HepG2 (cell line): Measurements from ENCODE around the gene PROX2.

Experiments used
- CREB1 ChIP-seq, 2 experiments: fragments of 450-650 bp in 1 of 2; IDR thresholded peaks; 2 replicates each; pipeline ENCODE4 v1.6.1; 2016 to 2017; ENCODE audit warnings: control low read depth in 1 of 2, mild to moderate bottlenecking in 1 of 2, missing compliant biosample characterization in 1 of 2, missing genetic modification characterization in 1 of 2
- EP300 ChIP-seq, 3 experiments: sonication (generic) in 1 of 3; formaldehyde crosslinking in 1 of 3; IDR thresholded peaks; 2 replicates each; pipeline versions ENCODE4 v1.5.1 to v1.6.1; 2011 to 2020; ENCODE audit warnings: low read depth in 2 of 3, low read length in 2 of 3, borderline replicate concordance in 1 of 3, improper control_type of control experiment in 1 of 3, mild to moderate bottlenecking in 1 of 3, missing genetic modification reagents in 1 of 3, moderate library complexity in 1 of 3
- MAFK ChIP-seq, 2 experiments: IDR thresholded peaks in 1 of 2; conservative IDR thresholded peaks in 1 of 2; 2 replicates each; pipeline ENCODE4 v1.6.1; 2011; ENCODE audit warnings: improper control_type of control experiment in 2 of 2, low read length in 2 of 2
- POLR2A ChIP-seq, 2 experiments: IDR thresholded peaks; 2 replicates each; pipeline ENCODE4 v1.6.1; 2011; ENCODE audit warnings: low read depth in 2 of 2, low read length in 2 of 2, mild to moderate bottlenecking in 1 of 2, moderate library complexity in 1 of 2; ENCODE audit not compliant: insufficient read depth in 1 of 2
- RFX5 ChIP-seq: IDR thresholded peaks from 2 replicates; pipeline ENCODE4 v1.6.1; 2011; ENCODE audit warnings: low read depth, low read length, improper control_type of control experiment
- SMC3 ChIP-seq: IDR thresholded peaks from 2 replicates; pipeline ENCODE4 v1.6.1; 2011; ENCODE audit warnings: low read length, improper control_type of control experiment
- SP1 ChIP-seq, 2 experiments: fragments of 450-650 bp in 1 of 2; sonication (generic) in 1 of 2; formaldehyde crosslinking in 1 of 2; IDR thresholded peaks; 2 replicates each; pipeline versions ENCODE4 v1.4.0 to v1.6.1; 2016 to 2020; ENCODE audit warnings: missing genetic modification reagents in 1 of 2
- TBP ChIP-seq: sonication (generic); formaldehyde crosslinking; IDR thresholded peaks from 2 replicates; pipeline ENCODE4 v1.5.0; 2020; ENCODE audit warnings: missing genetic modification reagents
- TF ChIP-seq, protein P1 (sequence below): sonication (generic); formaldehyde crosslinking; IDR thresholded peaks from 2 replicates; pipeline ENCODE4 v1.4.0; 2020; ENCODE audit warnings: missing genetic modification reagents

DNA sequence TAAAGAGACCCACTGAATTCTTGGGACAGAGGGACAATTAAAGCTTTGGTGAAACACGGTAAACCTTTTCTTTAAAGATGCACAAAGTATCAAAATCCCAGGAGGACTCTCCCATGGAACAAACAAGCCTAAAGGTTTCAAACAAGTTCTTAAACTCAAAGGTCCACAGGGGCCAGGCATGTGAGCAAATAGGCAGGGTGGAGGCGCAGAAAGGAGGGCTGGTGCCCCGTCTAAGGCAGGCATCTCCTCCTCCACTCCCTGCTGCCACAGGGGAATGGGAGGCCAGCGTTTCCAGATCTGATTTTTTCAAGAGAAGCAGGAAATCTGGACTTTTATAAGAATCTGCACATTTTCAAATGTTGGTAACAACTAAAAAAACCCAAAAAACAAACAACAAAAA lies 39.5 kb upstream of the PROX2 start:
- no peak for TF ChIP-seq RFX5
- no peak for TF ChIP-seq SMC3
- TF ChIP-seq, protein P1, sequence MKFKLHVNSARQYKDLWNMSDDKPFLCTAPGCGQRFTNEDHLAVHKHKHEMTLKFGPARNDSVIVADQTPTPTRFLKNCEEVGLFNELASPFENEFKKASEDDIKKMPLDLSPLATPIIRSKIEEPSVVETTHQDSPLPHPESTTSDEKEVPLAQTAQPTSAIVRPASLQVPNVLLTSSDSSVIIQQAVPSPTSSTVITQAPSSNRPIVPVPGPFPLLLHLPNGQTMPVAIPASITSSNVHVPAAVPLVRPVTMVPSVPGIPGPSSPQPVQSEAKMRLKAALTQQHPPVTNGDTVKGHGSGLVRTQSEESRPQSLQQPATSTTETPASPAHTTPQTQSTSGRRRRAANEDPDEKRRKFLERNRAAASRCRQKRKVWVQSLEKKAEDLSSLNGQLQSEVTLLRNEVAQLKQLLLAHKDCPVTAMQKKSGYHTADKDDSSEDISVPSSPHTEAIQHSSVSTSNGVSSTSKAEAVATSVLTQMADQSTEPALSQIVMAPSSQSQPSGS (CRISPR knock-in tag) = no peak
- TF ChIP-seq EP300 (IDR thresholded peaks at IDR 0.05; ENCODE audit: low read depth in 2 of 2, low read length in 2 of 2) = no peak
- no peak for TF ChIP-seq EP300 (CRISPR knock-in tag; IDR thresholded peaks at IDR 0.05; ENCODE audit: borderline replicate concordance)
- TF ChIP-seq TBP = no peak
- no peak for TF ChIP-seq POLR2A (IDR thresholded peaks at IDR 0.05; ENCODE audit: insufficient read depth in 1 of 2, low read depth in 2 of 2, low read length in 2 of 2)
- no peak for TF ChIP-seq CREB1 (IDR thresholded peaks at IDR 0.05)
- no peak for TF ChIP-seq CREB1 (CRISPR knock-in tag; IDR thresholded peaks at IDR 0.05)
- TF ChIP-seq SP1 (IDR thresholded peaks at IDR 0.05) = no peak
- TF ChIP-seq SP1 (CRISPR knock-in tag; IDR thresholded peaks at IDR 0.05) = no peak
- TF ChIP-seq MAFK (conservative IDR thresholded peaks at IDR 0.05 in 1 of 2, IDR thresholded peaks at IDR 0.05 in 1 of 2; ENCODE audit: low read length in 2 of 2) = no peak
